ENCODE data around the gene ETV6. TPM values are rescaled to one million over a fixed set of nuclear protein-coding genes. Genes with fewer than 3 reads are reported as not detected.

Gene ETV6
- total RNA-seq, 4 donors from 2014 or later = 7.6 to 45.5 (median 8.2) TPM

DNA sequence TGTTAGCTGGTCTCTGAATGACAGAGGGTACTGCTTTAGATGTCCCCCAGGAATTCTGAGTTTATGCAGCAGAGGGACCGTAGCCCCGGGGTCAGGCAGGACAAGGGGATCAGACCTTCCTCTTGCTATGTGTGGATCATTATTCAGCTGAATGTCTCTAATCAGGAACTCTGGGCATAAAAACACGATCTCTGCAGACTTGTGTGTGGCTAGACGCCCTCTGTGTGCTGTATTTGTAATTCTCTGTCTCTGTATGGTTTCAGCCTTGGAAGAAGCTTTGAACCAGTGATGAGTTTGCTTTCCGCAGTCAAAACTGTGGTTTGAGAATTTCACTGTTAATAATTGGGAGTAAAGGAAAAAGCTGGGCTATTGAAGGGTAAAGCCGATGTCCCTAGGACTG lies 125.3 kb downstream of the ETV6 start:
- DNase-seq = no peak
- H3K9me3 ChIP-seq = no peaks in the 10 kb centered on the region
- intact Hi-C loops (cut with DNase I; ENCODE audit: low total_unique reads) = no loop called here
- no peak overlapping the region for H3K4me3 ChIP-seq
- no peaks in the 10 kb centered on the region for H3K36me3 ChIP-seq
- H3K27me3 ChIP-seq = no peaks in the 10 kb centered on the region
- H3K27ac ChIP-seq = no peak overlapping the region
- TF ChIP-seq, protein P1, sequence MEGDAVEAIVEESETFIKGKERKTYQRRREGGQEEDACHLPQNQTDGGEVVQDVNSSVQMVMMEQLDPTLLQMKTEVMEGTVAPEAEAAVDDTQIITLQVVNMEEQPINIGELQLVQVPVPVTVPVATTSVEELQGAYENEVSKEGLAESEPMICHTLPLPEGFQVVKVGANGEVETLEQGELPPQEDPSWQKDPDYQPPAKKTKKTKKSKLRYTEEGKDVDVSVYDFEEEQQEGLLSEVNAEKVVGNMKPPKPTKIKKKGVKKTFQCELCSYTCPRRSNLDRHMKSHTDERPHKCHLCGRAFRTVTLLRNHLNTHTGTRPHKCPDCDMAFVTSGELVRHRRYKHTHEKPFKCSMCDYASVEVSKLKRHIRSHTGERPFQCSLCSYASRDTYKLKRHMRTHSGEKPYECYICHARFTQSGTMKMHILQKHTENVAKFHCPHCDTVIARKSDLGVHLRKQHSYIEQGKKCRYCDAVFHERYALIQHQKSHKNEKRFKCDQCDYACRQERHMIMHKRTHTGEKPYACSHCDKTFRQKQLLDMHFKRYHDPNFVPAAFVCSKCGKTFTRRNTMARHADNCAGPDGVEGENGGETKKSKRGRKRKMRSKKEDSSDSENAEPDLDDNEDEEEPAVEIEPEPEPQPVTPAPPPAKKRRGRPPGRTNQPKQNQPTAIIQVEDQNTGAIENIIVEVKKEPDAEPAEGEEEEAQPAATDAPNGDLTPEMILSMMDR (IDR thresholded peaks at IDR 0.05) = no peak
- TF ChIP-seq POLR2A (IDR thresholded peaks at IDR 0.05) = no peak
- peaks cover 0 to 5% of the 10 kb centered on the region in 2 donors for H3K4me1 ChIP-seq

- no peak overlapping the region for H3K27ac ChIP-seq
- TF ChIP-seq POLR2A (IDR thresholded peaks at IDR 0.05) = no peak
- TF ChIP-seq, protein P1 (IDR thresholded peaks at IDR 0.05) = no peak
- no peaks in the 10 kb centered on the region for H3K36me3 ChIP-seq
- no peaks in the 10 kb centered on the region for H3K9me3 ChIP-seq
- no peak for DNase-seq
- intact Hi-C loops (cut with DNase I; ENCODE audit: low total_unique reads) = no loop called here
- H3K27me3 ChIP-seq = no peaks in the 10 kb centered on the region
- no peak overlapping the region for H3K4me3 ChIP-seq
- peaks cover 0 to 5% of the 10 kb centered on the region in 2 donors for H3K4me1 ChIP-seq
These were observed 126.8 kb downstream of the ETV6 start for GRCh38 chr12:11776316-11776715.

GRCh38 chr12:11777451-11777850 lies 128.0 kb downstream of the ETV6 start:
- Histone ChIP-seq H3K36me3 (no peaks in the 10 kb centered on the region), H3K4me3 (no peak overlapping the region), H3K4me1 (peaks cover 0 to 5% of the 10 kb centered on the region in 2 donors), H3K27me3 (no peaks in the 10 kb centered on the region), H3K27ac (peak overlapping the region; percentile 43 to 74), H3K9me3 (no peaks in the 10 kb centered on the region)
- no peak for DNase-seq
- intact Hi-C loops (cut with DNase I; ENCODE audit: low total_unique reads) = no loop called here
- TF ChIP-seq, protein P1 (IDR thresholded peaks at IDR 0.05) = no peak
- no peak for TF ChIP-seq POLR2A (IDR thresholded peaks at IDR 0.05)

GRCh38 chr12:11777962-11778361 lies 128.5 kb downstream of the ETV6 start:
- Histone ChIP-seq H3K9me3 (no peaks in the 10 kb centered on the region), H3K4me1 (peaks cover 0 to 5% of the 10 kb centered on the region in 2 donors), H3K27ac (peak overlapping the region; percentile 43 to 74), H3K36me3 (no peaks in the 10 kb centered on the region), H3K27me3 (no peaks in the 10 kb centered on the region), H3K4me3 (no peak overlapping the region)
- intact Hi-C loops (cut with DNase I; ENCODE audit: low total_unique reads) = no loop called here
- no peak for DNase-seq
- TF ChIP-seq, protein P1 (IDR thresholded peaks at IDR 0.05) = no peak
- TF ChIP-seq POLR2A (IDR thresholded peaks at IDR 0.05) = no peak

GRCh38 chr12:11778713-11779685 lies 129.5 kb downstream of the ETV6 start:
- H3K9me3 ChIP-seq = no peaks in the 10 kb centered on the region
- no peaks in the 10 kb centered on the region for H3K36me3 ChIP-seq
- no peak overlapping the region for H3K4me3 ChIP-seq
- peaks cover 0 to 5% of the 10 kb centered on the region in 2 donors for H3K4me1 ChIP-seq
- TF ChIP-seq, protein P1 (IDR thresholded peaks at IDR 0.05) = no peak
- no peak for TF ChIP-seq POLR2A (IDR thresholded peaks at IDR 0.05)
- peak overlapping the region; percentile 43 to 74 for H3K27ac ChIP-seq
- intact Hi-C loops (cut with DNase I; ENCODE audit: low total_unique reads) = no loop called here
- no peaks in the 10 kb centered on the region for H3K27me3 ChIP-seq
- no peak for DNase-seq

All from uterus (tissue), 4 donors.